PC-3 (cell line): ENCODE results near the gene HNRNPM. TPM values are rescaled to one million over a fixed set of nuclear protein-coding genes. Genes with fewer than 3 reads are reported as not detected.
A peak's percentile ranks its signal among the peaks of the same experiment; 100 is the strongest.

ENCODE experiments used
- ATAC-seq: fragments of 200-7000 bp; cut with Tn5 transposase; 2 replicates; pipeline ENCODE4 v1.9.1; 2020; ENCODE audit warnings: mild to moderate bottlenecking, moderate library complexity
- BruUV-seq: library from RNA; stranded (reverse); fragments of 400-500 nt; replicated peaks from 2 replicates; lab custom pipeline; 2021; lab: Mats Ljungman, UMichigan
- CTCF ChIA-PET: fragments of 300-600 bp; sonication (Branson Sonifier 250); formaldehyde crosslinking; loops from one replicate; lab custom pipeline; 2022; ENCODE audit warnings: antibody characterized with exemption; lab: Charles Lee
- POLR2A ChIA-PET: fragments of 300-600 bp; sonication (Branson Sonifier 250); formaldehyde crosslinking; loops from one replicate; lab custom pipeline; 2022; ENCODE audit warnings: antibody characterized with exemption; ENCODE audit not compliant: unreplicated experiment; lab: Charles Lee
- DNase-seq: peaks from one replicate; pipeline ENCODE4 v3.0.0-alpha.2; 2015
- H2AFZ ChIP-seq: fragments of 300-600 bp; sonication (generic); 2 replicates; pipeline ENCODE4 v1.6.0; 2016; ENCODE audit warnings: antibody characterized with exemption, low read length
- H3F3A ChIP-seq: fragments of 300-600 bp; sonication (generic); one replicate; pipeline ENCODE4 v1.6.0; 2017; ENCODE audit warnings: antibody characterized with exemption, low read length, control low read depth, mild to moderate bottlenecking; ENCODE audit not compliant: unreplicated experiment
- H3K27ac ChIP-seq: fragments of 300-600 bp; sonication (generic); 2 replicates; pipeline ENCODE4 v1.5.1; 2016; ENCODE audit warnings: mild to moderate bottlenecking, low read length
- H3K27me3 ChIP-seq: fragments of 300-600 bp; sonication (generic); 2 replicates; pipeline ENCODE4 v1.6.1; 2016; ENCODE audit warnings: low read length, mixed read lengths
- H3K36me3 ChIP-seq: fragments of 300-600 bp; sonication (generic); 2 replicates; pipeline ENCODE4 v1.6.1; 2016; ENCODE audit warnings: low read depth, mixed run types, low read length, mixed read lengths
- H3K4me1 ChIP-seq: fragments of 300-600 bp; sonication (generic); 2 replicates; pipeline ENCODE4 v1.5.1; 2016; ENCODE audit warnings: low read length; ENCODE audit not compliant: insufficient read depth
- H3K4me2 ChIP-seq: fragments of 300-600 bp; sonication (generic); 2 replicates; pipeline ENCODE4 v1.6.0; 2016; ENCODE audit warnings: low read length
- H3K4me3 ChIP-seq: fragments of 300-600 bp; sonication (generic); 2 replicates; pipeline ENCODE4 v1.5.1; 2016; ENCODE audit warnings: mild to moderate bottlenecking, low read length, mixed read lengths
- H3K79me2 ChIP-seq: fragments of 300-600 bp; sonication (generic); 2 replicates; pipeline ENCODE4 v1.6.1; 2017; ENCODE audit warnings: low read length, mixed read lengths
- H3K9ac ChIP-seq: fragments of 300-600 bp; sonication (generic); 2 replicates; pipeline ENCODE4 v1.6.0; 2016; ENCODE audit warnings: mild to moderate bottlenecking, low read length
- H3K9me2 ChIP-seq: fragments of 300-600 bp; sonication (generic); replicated peaks from 2 replicates; pipeline ENCODE4 v1.6.1; 2016; ENCODE audit warnings: mixed run types, low read length, mixed read lengths
- H3K9me3 ChIP-seq: fragments of 300-600 bp; sonication (generic); 2 replicates; pipeline ENCODE4 v1.6.1; 2016; ENCODE audit warnings: low read length, mixed read lengths
- H4K20me1 ChIP-seq: fragments of 300-600 bp; sonication (generic); 2 replicates; pipeline ENCODE4 v1.6.1; 2016; ENCODE audit warnings: low read length, mixed read lengths
- EZH2 ChIP-seq: fragments of 300-600 bp; sonication (generic); IDR thresholded peaks from one replicate; pipeline ENCODE4 v1.6.1; 2017; ENCODE audit warnings: antibody characterized with exemption, mild to moderate bottlenecking, low read length; ENCODE audit not compliant: unreplicated experiment
- EZH2phosphoT487 ChIP-seq: fragments of 300-600 bp; sonication (generic); IDR thresholded peaks from 2 replicates; pipeline ENCODE4 v1.6.1; 2018; ENCODE audit warnings: mild to moderate bottlenecking, antibody characterized with exemption, low read length, borderline replicate concordance
- intact Hi-C: fragments of 100-400 bp; cut with micrococcal nuclease; formaldehyde crosslinking; loops from 2 replicates; pipeline ENCODE4 v1.9.0; 2023
- total RNA-seq: library from RNA; depleted of rRNA; stranded (reverse); fragments of >200 nt; gene quantifications from 2 replicates; pipeline ENCODE4 v1.2.3, GENCODE V29; 2014
- TF ChIP-seq, protein P1 (sequence below): fragments of 300-600 bp; sonication (generic); conservative IDR thresholded peaks from 2 replicates; pipeline ENCODE4 v1.5.1; 2017; ENCODE audit warnings: antibody characterized with exemption, low read depth, mild to moderate bottlenecking, low read length

The HNRNPM gene
- total RNA-seq, 1 experiment from 2014 or later, result 165 TPM

DNA sequence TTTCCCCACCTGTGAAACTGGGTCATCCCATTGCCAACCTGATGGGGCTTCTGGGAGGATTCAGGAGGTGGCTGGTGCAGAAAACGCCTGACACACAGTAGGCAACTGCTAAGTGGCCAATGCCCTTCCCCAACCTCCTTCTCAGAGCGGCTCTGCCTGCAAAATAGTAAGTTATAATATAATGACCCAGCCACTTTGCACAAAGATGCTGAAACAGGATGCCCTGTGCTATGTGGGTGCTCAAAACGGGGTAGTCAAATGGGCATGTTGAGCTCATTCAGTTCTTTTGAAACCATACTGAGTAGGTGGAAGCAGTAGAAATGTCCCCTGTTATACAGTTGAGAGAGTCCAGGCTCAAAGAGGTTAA is 31.2 kb upstream of the HNRNPM start:
- peak overlapping the region; percentile 98 for H3K4me2 ChIP-seq
- TF ChIP-seq, protein P1, sequence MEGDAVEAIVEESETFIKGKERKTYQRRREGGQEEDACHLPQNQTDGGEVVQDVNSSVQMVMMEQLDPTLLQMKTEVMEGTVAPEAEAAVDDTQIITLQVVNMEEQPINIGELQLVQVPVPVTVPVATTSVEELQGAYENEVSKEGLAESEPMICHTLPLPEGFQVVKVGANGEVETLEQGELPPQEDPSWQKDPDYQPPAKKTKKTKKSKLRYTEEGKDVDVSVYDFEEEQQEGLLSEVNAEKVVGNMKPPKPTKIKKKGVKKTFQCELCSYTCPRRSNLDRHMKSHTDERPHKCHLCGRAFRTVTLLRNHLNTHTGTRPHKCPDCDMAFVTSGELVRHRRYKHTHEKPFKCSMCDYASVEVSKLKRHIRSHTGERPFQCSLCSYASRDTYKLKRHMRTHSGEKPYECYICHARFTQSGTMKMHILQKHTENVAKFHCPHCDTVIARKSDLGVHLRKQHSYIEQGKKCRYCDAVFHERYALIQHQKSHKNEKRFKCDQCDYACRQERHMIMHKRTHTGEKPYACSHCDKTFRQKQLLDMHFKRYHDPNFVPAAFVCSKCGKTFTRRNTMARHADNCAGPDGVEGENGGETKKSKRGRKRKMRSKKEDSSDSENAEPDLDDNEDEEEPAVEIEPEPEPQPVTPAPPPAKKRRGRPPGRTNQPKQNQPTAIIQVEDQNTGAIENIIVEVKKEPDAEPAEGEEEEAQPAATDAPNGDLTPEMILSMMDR, result no peak
- TF ChIP-seq EZH2 (no peak), EZH2phosphoT487 (no peak)
- no peaks in the 10 kb centered on the region for H3K36me3 ChIP-seq
- peak overlapping the region; percentile 65 for H3K9ac ChIP-seq
- CTCF ChIA-PET, result interaction anchor here (0.6 to 1.5 kb wide), 15 partner anchors 10 to 172 kb away, joined by 3 to 30 read pairs (median 8); partner anchors contain the start of genes HNRNPM and ZNF414
- H3K27me3 ChIP-seq, result no peaks in the 10 kb centered on the region
- H3K4me1 ChIP-seq, result peaks cover 6% of the 10 kb centered on the region
- POLR2A ChIA-PET, result interaction anchor here (0.6 to 1.4 kb wide), 5 partner anchors 10 to 896 kb away, joined by 4 to 12 read pairs (median 10); partner anchors contain the start of genes HNRNPM and ZNF414
- no peaks in the 10 kb centered on the region for H4K20me1 ChIP-seq
- intact Hi-C loops, result loop anchor here (2.0 to 5.0 kb wide), 3 partner anchors 44 to 169 kb away; no protein-coding TSS in a partner anchor
- DNase-seq, result no peak
- ATAC-seq, result peak; percentile 5
- H3K79me2 ChIP-seq, result no peaks in the 10 kb centered on the region
- no peaks in the 10 kb centered on the region for H3K9me3 ChIP-seq
- peak overlapping the region; percentile 91 for H2AFZ ChIP-seq
- peaks cover 3% of the 10 kb centered on the region for H3F3A ChIP-seq
- BruUV-seq, result no TSS peak
- H3K4me3 ChIP-seq, result peak overlapping the region; percentile 79
- H3K27ac ChIP-seq, result no peak overlapping the region
- H3K9me2 ChIP-seq, result no peaks in the 10 kb centered on the region

DNA sequence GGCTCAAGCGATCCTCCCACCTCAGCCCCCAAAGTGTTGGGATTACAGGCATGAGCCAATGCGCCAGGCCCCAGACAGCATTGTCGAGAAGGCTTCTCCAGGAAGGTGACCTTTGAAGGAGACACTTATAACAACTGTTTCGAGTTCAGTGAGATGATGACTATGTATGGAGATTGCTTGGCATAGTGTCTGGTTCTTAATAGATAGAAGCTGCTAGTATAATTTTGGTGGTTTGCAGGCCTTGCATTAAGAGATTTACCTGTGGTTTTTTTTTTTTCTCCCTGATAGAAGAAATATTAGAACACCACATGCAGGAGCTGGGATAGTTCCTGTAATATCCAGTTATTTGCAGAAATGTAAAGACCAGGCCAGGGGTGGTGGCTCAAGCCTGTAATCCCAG is 28.0 kb upstream of the HNRNPM start:
- Histone ChIP-seq H3K9me3 (no peaks in the 10 kb centered on the region), H4K20me1 (no peaks in the 10 kb centered on the region), H3K4me2 (no peak overlapping the region), H2AFZ (no peak overlapping the region), H3K79me2 (no peaks in the 10 kb centered on the region), H3K4me1 (peaks cover 6% of the 10 kb centered on the region), H3K36me3 (no peaks in the 10 kb centered on the region), H3K27ac (no peak overlapping the region), H3K9ac (no peak overlapping the region), H3K4me3 (no peak overlapping the region), H3K9me2 (no peaks in the 10 kb centered on the region), H3K27me3 (no peaks in the 10 kb centered on the region), H3F3A (no peaks in the 10 kb centered on the region)
- POLR2A ChIA-PET, result no interaction called here
- CTCF ChIA-PET, result no interaction called here
- intact Hi-C loops, result no loop called here
- TF ChIP-seq, protein P1, result no peak
- TF ChIP-seq EZH2phosphoT487 (no peak), EZH2 (no peak)
- ATAC-seq (no peak), DNase-seq (no peak)
- no TSS peak for BruUV-seq

DNA sequence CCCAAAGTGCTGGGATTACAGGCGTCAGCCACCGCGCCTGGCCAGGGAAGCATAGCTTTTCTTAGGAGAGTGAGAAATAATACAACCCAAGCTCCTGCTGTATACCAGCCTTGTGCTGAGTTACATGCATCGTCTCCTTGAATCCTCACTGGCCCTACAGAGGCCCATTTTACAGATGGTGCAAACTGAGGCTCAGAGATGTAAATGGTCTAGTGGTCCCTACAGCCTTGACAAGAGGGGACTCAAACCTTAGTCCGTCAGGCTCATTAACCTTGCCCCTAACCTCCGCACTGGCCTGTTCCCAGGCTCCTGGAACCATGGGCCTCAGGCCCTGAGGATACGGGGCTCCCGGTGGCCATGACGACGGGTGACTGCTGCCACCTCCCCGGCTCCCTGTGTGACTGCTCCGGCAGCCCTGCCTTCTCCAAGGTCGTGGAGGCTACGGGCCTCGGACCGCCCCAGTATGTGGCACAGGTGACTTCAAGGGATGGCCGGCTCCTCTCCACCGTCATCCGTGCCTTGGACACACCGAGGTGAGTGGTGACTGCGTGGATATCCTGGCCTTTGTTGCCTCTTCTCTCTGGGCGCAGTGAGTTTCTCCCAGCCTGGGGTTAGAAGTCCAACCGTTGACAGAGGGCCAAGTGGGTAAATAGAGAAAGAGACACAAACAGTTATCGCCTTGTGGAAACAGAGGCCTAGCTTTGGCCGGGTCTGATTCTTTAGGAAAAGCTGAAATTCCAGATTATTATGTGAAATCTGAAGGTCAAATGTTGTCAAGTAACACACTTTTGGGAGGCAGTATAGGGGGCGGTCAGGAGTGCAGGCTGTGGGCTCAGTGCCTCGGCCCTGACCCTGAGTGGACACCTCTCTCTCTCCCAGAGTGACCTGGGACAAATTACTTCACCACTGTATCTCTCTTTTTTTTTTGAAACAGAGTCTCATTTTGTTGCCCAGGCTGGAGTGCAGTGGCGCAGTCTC is 23.0 kb upstream of the HNRNPM start:
- TF ChIP-seq, protein P1, result no peak
- no peak for TF ChIP-seq EZH2
- no peak for TF ChIP-seq EZH2phosphoT487
- no peak overlapping the region for H2AFZ ChIP-seq
- intact Hi-C loops, result no loop called here
- no peak overlapping the region for H3K4me3 ChIP-seq
- no peak for DNase-seq
- no peak overlapping the region for H3K4me2 ChIP-seq
- no TSS peak for BruUV-seq
- no peaks in the 10 kb centered on the region for H4K20me1 ChIP-seq
- no peaks in the 10 kb centered on the region for H3K27me3 ChIP-seq
- H3K36me3 ChIP-seq, result no peaks in the 10 kb centered on the region
- no peak overlapping the region for H3K27ac ChIP-seq
- H3K79me2 ChIP-seq, result no peaks in the 10 kb centered on the region
- ChIA-PET POLR2A (no interaction called here), CTCF (interaction anchor here (0.7 kb wide), 1 partner anchor 74 kb away, joined by 4 read pairs; no protein-coding TSS in a partner anchor)
- H3K9me2 ChIP-seq, result no peaks in the 10 kb centered on the region
- ATAC-seq, result no peak
- H3K4me1 ChIP-seq, result peaks cover 15% of the 10 kb centered on the region
- H3K9me3 ChIP-seq, result no peaks in the 10 kb centered on the region
- H3K9ac ChIP-seq, result no peak overlapping the region
- H3F3A ChIP-seq, result no peaks in the 10 kb centered on the region
